ENCODE results near the gene OR5B2.
"Not testable (repeated sequence)": the region's sequence is repeated elsewhere in the genome, so short reads cannot be mapped to it uniquely, and the experiment has no call there.

The OR5B2 gene

GRCh38 chr11:58428021-58428420 is at the start of gene OR5B2:
Gene OR5B2 (minus strand): TSS chr11:58428121. CDS start chr11:58423261, 4,860 bp downstream.
- no peak for DNase-seq
- in situ Hi-C loops (cut with HindIII; ENCODE audit: low pct_ligation_motif_present, low pct_unique_long_range_greater_than_20kb, low sequenced_read_pairs), result no loop called here

GRCh38 chr11:58471892-58472291 is 44.0 kb upstream of the OR5B2 start:
- in situ Hi-C loops (cut with HindIII; ENCODE audit: low pct_ligation_motif_present, low pct_unique_long_range_greater_than_20kb, low sequenced_read_pairs), result no loop called here
- DNase-seq, result no peak

- DNase-seq, result no peak
- in situ Hi-C loops (cut with HindIII; ENCODE audit: low pct_ligation_motif_present, low pct_unique_long_range_greater_than_20kb, low sequenced_read_pairs), result no loop called here
Observed at GRCh38 chr11:58466293-58466692, 38.4 kb upstream of the OR5B2 start.

GRCh38 chr11:58465690-58466089 is 37.8 kb upstream of the OR5B2 start:
- no peak for DNase-seq
- in situ Hi-C loops (cut with HindIII; ENCODE audit: low pct_ligation_motif_present, low pct_unique_long_range_greater_than_20kb, low sequenced_read_pairs), result no loop called here

GRCh38 chr11:58451585-58451984 is 23.7 kb upstream of the OR5B2 start:
- in situ Hi-C loops (cut with HindIII; ENCODE audit: low pct_ligation_motif_present, low pct_unique_long_range_greater_than_20kb, low sequenced_read_pairs), result no loop called here
- no peak for DNase-seq

GRCh38 chr11:58446294-58446693 is 18.4 kb upstream of the OR5B2 start:
- no peak for DNase-seq
- in situ Hi-C loops (cut with HindIII; ENCODE audit: low pct_ligation_motif_present, low pct_unique_long_range_greater_than_20kb, low sequenced_read_pairs), result no loop called here

- in situ Hi-C loops (cut with HindIII; ENCODE audit: low pct_ligation_motif_present, low pct_unique_long_range_greater_than_20kb, low sequenced_read_pairs), result no loop called here
- no peak for DNase-seq
Observed at GRCh38 chr11:58444300-58444699, 16.4 kb upstream of the OR5B2 start.

- no peak for DNase-seq
- in situ Hi-C loops (cut with HindIII; ENCODE audit: low pct_ligation_motif_present, low pct_unique_long_range_greater_than_20kb, low sequenced_read_pairs), result no loop called here
Observed at GRCh38 chr11:58442136-58442535, 14.2 kb upstream of the OR5B2 start, which contains the start of gene OR5B12. Gene OR5B12 (minus strand): TSS chr11:58442236. CDS start chr11:58440151, 2,085 bp downstream.

- in situ Hi-C loops (cut with HindIII; ENCODE audit: low pct_ligation_motif_present, low pct_unique_long_range_greater_than_20kb, low sequenced_read_pairs), result no loop called here
- DNase-seq, result no peak
Observed at GRCh38 chr11:58438486-58438885, 10.6 kb upstream of the OR5B2 start.

- in situ Hi-C loops (cut with HindIII; ENCODE audit: low pct_ligation_motif_present, low pct_unique_long_range_greater_than_20kb, low sequenced_read_pairs), result no loop called here
- no peak for DNase-seq
Observed at GRCh38 chr11:58434217-58434616, 6.3 kb upstream of the OR5B2 start.

GRCh38 chr11:58433638-58434203 is 5.8 kb upstream of the OR5B2 start:
- no peak for DNase-seq
- in situ Hi-C loops (cut with HindIII; ENCODE audit: low pct_ligation_motif_present, low pct_unique_long_range_greater_than_20kb, low sequenced_read_pairs), result no loop called here

- no peak for DNase-seq
- in situ Hi-C loops (cut with HindIII; ENCODE audit: low pct_ligation_motif_present, low pct_unique_long_range_greater_than_20kb, low sequenced_read_pairs), result no loop called here
Observed at GRCh38 chr11:58429273-58429672, 1.4 kb upstream of the OR5B2 start.

GRCh38 chr11:58406774-58407173 is 21.1 kb downstream of the OR5B2 start, which contains the start of gene OR5B3:
Gene OR5B3 (minus strand): TSS chr11:58406874. CDS start chr11:58403409, 3,465 bp downstream.
- in situ Hi-C loops (cut with HindIII; ENCODE audit: low pct_ligation_motif_present, low pct_unique_long_range_greater_than_20kb, low sequenced_read_pairs), result no loop called here
- no peak for DNase-seq

GRCh38 chr11:58399622-58400021 is 28.3 kb downstream of the OR5B2 start:
- DNase-seq; in situ Hi-C loops (cut with HindIII; ENCODE audit: low pct_ligation_motif_present, low pct_unique_long_range_greater_than_20kb, low sequenced_read_pairs): not testable (repeated sequence)

GRCh38 chr11:58395581-58395980 is 32.3 kb downstream of the OR5B2 start:
- no peak for DNase-seq
- in situ Hi-C loops (cut with HindIII; ENCODE audit: low pct_ligation_motif_present, low pct_unique_long_range_greater_than_20kb, low sequenced_read_pairs), result no loop called here

- no peak for DNase-seq
- in situ Hi-C loops (cut with HindIII; ENCODE audit: low pct_ligation_motif_present, low pct_unique_long_range_greater_than_20kb, low sequenced_read_pairs), result no loop called here
Observed at GRCh38 chr11:58394195-58394594, 33.7 kb downstream of the OR5B2 start.

GRCh38 chr11:58392746-58393145 is 35.2 kb downstream of the OR5B2 start:
- in situ Hi-C loops (cut with HindIII; ENCODE audit: low pct_ligation_motif_present, low pct_unique_long_range_greater_than_20kb, low sequenced_read_pairs), result no loop called here
- no peak for DNase-seq

GRCh38 chr11:58391879-58392278 is 36.0 kb downstream of the OR5B2 start:
- DNase-seq, result no peak
- in situ Hi-C loops (cut with HindIII; ENCODE audit: low pct_ligation_motif_present, low pct_unique_long_range_greater_than_20kb, low sequenced_read_pairs), result no loop called here

- in situ Hi-C loops (cut with HindIII; ENCODE audit: low pct_ligation_motif_present, low pct_unique_long_range_greater_than_20kb, low sequenced_read_pairs), result no loop called here
- no peak for DNase-seq
Observed at GRCh38 chr11:58390551-58391063, 37.3 kb downstream of the OR5B2 start.
